ENCODE measurements around the gene TJP3. TPM values are rescaled to one million over a fixed set of nuclear protein-coding genes. Genes with fewer than 3 reads are reported as not detected.
A peak's percentile ranks its signal among the peaks of the same experiment; 100 is the strongest.

The TJP3 gene
- total RNA-seq, 1 donor from 2014 or later: 40.9 TPM

DNA sequence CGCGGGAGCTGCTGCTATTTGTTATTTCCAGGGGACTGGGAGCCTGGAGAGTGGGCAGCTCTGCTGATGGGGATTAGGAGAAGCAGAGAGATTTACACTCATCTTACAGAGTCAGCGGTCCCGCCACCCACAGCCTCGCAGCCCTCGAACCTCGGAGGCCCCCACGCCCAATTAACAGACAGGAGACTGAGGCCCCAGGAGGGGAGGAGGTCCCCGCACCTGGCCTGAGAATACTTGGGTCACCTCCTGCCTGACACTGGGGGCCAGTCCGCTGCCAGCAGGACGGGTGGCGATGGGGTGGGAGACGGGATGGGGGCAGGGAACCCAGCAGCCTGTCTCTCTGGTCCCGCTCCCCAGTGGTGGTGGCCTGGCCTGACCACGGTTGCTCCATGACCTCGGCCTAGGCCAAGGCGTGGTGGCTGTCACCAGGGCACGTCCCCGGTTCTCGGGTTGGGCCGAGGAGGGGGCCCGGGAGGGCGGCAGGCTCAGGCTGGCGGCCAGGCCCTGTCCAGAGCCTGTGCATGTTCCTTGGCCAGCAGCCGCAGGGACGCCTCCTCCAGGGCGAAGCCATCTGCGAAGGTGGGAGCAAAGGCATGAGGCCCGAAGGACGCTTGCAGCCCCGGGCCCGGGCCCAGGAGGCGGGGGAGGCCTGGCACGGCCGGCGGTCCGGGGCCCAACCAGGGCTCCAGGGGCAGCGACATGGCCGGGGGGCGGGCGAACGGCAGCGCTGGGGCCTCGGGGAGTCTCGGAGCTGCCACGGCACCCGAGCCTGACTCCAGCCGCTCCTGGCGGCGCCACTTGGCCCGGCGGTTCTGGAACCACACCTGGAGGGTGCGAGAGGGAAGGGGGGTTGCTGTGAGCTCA, 62.2 kb downstream of the TJP3 start:
- ATAC-seq: no peak

DNA sequence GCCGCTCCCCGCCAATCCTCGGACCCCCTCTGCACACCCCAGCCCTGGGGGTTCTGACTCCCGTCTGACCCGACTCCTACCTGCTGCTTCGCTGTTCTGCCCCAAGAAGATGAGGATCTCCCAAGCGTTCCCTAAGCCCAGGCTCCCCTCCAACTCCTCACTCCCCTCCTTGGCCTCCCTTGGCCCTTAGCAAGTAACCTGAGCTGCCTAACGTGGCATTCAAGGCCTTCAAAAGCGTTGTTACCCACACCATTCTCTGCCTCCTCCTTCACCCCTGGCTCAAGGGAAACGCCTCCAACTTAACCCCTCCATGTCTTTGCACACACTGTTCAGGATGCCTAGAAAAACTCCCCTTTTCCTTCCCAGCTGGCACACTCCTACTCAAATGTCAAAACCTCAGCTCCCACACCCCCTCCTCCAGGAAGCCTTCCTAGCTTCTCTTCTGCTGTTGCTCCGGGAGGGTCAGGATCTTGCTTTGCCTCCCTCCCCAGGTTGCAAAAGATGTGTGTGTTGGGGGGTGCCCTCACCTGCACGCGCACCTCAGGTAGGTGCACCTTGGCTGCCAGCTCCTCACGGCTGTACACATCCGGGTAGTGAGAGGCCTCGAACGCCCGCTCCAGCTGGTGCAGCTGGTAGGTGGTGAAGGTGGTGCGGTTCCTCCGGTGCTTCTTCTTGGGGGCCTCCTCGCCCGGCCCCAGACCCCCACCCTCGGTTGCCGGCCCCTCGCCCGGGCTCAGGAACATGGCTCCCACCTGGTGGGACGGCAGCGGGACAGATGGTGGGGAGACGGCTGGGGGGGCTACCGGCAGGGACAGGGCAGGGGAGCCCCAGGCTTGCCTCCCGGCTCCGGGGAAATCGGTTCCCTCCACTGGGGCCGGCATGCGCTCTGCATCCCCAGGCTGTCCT, 63.1 kb downstream of the TJP3 start:
- no peak for ATAC-seq

DNA sequence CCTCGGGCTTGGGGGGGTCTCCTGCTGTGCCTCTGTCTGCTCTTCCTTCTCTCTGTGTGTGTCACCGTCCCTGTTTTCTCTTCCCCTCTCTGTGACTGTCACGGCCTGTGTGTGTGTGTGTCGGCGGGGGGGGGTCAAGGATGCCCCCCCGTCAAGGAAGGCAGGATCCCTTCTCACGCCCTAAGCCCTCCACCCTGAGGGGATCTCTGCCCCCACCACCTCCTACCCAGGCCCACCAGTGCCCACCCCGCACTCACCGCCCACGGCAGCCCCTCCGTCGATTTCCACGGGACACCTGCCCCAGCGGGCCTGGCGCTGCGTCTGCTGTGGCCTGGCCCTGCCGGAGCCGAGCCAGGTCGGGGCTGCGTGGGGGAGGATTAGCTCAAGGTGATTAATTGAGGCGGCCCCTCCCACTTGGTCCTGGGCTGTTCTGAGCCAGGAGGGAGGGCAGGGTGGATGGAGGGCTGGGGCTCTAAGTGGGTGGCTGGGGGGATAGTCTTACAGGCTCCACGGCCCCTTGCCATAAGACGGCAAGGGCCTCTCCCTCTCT, 63.8 kb downstream of the TJP3 start, which contains the start of gene RAX2:
Gene RAX2, minus strand, starts transcription at position 323 of the 550 bp plus-strand sequence. CDS start 486 bp downstream, outside the sequence.
- ATAC-seq: no peak

DNA sequence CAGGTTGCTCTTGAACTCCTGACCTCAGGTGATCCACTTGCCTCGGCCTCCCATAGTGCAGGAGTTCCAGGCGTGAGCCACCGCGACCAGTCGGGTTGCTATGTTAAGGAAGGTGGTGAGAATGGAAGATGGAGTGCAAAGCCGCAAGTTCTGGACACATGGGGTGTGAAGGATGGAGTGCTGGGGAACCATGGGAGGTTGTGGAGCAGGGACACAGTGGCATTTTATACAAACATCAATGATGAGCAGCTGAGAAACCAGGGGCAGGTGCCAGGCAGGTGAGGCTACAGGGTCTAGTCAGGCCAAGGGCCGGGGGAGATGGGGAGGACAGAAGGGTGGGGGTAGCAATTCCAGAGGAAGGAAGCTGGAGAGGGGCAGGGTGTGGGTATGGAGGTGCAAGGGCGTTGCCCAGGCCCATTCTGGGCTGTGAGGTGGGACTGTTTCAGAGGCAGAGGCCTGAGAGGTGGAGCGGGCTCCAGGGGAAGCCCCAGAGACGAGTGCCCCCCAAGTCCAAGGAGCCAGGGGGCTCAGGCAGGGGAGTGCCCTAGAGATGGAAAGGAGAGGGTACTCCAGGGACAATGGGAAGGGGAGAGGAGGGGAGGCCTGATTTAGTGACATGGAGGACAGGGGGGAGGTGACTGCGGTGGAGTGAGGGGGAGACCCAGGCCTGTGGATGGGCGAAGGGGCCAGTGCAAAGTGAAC, 65.8 kb downstream of the TJP3 start:
- no peak for ATAC-seq

DNA sequence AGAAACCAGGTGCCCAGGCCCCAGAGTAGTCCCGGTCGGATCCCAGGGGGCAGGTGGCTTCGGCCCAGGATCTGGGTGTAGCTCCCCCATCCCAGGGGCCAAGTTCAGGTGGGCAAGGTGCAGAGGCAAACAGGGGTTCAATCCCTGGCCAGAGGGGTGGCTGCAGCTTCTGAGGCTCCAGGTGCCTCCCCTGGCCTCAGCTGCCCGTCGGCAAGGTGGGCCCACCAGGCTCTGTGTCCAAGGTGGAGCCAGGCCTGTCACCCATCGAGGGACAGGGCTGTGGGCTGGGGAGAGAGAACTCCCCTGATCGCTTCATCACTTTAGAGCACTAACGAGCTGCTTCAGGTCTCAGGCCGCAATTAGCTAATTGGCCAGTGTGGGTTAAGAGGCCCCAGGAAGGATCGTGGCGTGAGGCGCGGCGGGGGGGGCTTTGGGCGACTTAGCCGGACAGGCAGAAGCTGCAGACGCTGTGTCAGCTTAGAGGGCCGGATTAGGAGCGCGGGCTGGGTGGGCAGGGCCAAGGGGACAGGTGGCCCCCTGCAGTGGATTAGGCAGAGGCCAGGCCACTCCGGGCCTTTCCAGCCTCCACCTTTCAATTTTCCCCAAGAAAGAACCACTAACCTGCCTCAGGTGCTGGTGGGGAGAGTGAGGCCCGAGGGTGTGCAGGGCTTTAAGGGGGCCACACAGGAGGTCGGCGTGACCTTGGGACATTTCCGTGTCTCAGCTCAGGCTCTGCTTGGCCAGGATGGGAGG, 66.6 kb downstream of the TJP3 start:
- no peak for ATAC-seq

DNA sequence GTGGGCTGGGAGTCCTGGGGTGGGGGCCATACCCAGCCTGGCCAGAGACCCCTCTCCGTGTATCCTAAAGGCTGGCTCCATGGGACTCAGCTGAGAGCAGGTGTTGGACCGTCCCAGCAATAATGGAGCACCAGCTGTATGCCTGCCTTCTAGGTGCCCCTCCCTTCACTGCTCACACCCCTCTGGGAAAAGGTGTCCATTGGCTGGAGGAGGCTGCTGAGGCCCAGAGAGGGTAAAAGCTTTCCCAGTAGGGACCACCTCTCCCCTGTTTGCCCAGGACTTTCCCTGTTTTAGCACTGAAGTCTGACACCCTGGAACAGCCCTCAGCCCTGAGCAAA, 67.2 kb downstream of the TJP3 start:
- no peak for ATAC-seq

DNA sequence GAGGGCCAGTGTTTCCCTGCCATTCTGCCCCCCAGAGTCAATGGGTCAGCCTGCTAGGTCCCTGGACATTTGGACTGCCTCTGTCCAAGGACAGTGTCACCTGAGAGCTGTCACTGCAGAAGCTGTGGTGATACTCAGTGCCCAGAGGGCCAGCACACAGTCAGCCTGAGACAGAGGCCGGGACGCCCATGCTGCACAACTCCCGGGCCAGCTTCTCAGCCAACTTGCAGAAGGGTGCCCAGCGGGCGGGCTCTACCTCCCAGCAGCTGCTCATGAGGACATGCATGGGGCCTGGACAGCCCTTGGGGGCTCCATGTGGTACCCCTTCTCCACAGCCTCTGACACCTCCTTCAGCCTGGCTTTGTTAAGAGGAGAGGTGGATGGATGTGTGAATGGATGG, 67.6 kb downstream of the TJP3 start:
- no peak for ATAC-seq

DNA sequence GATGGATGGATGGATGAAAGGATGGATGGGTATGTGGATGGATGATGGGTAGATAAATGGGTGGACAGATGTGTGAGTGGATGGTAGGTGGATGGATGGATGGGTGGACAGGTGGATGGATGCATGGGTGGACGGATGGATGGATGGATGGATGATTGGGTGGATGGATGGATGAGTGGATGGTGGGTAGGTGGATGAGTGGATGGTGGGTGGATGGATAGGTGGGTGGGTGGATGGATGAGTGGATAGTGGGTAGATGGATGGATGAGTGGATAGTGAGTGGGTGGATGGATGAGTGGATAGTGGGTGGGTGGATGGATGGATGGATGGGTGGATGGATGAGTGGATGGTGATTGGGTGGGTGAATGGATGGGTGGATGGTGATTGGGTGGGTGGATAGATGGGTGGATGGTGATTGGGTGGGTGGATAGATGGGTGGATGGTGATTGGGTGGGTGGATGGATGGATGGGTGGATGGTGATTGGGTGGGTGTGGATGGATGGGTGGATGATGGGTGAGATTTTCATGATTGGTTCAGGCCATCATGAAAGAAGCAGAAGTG, 68.4 kb downstream of the TJP3 start:
- no peak for ATAC-seq

DNA sequence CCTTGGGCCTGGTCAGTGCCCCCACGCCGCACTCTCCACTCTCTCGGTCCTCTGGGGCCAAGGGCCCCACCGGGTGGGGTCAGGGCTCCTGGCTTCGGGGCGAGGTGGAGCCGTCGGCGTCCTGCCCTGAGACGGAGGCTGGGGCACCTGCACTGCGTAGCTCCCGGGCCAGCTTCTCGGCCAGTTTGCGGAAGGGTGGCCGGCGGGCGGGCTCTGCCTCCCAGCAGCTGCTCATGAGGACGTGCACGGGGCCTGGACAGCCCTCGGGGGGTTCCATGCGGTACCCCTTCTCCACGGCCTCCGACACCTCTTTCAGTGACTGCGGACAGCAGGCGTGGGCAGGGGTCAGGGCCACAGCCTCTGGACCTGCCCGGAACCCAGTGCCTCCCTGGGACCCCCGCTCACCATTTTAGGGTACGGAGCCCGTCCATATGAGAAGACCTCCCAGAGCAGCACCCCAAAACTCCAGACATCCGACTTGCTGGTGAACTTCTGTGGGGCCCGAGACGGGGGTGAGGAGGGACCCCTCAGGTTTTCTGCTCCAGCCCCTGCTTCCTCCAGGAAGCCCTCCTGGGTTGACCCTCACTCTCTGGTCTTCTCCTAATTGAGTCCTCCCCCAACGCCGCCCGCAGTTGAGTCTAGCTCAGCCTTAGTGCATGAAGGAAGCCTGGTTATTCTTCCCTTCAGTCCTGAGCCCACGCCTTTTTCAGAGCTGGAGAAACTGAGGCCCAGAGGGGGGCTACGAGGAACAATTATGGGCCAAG, 70.1 kb downstream of the TJP3 start:
- ATAC-seq: no peak

DNA sequence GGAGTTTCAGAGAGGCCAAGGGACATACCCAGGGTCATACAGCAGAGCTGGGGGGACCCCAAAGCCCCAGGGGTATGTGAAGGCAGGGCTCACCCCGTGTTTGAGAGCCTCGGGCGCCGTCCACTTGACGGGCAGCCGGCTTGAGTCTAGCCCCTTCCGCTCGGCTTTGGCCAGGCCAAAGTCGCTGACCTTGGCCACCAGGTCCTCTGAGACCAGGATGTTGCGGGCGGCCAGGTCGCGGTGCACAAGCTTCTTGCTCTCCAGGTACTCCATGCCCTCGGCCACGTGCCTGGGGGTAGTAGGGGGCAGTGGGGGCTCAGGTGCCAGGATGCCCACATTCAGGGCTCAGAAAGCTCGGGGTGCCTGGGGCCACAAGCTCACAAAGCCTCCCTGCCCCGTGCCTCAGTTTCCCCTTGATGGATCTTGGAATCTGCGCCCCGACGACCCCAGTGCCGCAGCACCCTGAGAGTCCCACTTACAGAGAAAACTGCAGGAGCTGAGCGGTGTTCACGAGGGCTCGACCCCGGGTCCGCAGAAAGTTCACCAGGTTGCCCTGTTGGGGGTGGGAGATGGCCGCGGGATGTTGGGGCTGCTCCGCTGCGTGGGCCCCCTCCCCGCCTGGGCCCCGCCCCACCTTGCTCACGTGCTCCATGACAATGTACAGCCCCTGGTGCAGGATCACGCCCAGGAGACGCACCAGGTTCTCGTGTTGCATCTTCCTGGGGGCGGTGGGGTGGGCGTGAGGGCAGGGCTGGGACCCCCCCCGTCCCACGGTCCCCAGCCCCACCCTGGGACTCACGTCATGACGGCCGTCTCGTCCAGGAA, 70.9 kb downstream of the TJP3 start:
- no peak for ATAC-seq

DNA sequence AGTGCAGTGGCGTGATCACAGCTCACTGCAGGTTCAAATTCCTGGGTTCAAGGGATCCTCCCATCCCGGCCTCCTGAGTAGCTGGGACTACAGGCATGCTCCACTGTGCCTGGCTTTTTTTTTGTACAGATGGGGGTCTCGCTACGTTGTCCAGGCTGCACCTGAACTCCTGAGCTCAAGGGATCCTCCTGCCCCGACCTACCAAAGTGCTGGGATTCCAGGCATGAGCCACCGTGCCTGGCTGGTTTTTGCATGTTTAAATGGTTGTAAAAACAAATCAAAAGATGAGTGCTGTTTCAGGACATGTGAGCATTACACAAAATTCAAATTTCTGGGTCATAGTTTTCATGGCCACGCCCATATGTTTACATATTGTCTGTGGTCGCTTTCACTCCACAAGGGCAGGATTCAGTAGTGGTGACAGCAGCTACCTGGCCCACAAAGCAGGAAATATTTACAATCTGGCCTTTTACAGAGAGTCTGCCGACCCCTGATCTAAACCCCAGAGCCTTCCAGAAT, 72.7 kb downstream of the TJP3 start:
- ATAC-seq: no peak

DNA sequence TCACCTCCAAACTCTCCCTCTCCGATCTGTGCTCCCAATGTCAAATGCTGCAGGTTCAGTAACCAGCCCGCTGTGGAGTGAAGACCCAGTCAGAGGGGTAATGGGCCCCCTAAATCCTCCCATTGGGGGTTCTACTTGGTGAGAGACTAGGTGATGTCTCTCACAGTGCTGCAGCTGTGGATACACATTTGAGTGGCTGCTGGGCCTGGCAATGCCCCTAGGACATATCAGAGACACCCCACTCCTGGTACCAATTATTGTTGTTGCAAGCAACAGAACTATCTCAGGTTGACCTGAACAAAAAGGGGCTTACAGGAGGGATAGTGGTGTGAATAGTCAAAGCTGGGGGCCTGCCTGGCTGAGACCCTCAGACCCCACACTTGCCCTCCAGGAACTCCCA, 73.4 kb downstream of the TJP3 start:
- ATAC-seq: no peak

DNA sequence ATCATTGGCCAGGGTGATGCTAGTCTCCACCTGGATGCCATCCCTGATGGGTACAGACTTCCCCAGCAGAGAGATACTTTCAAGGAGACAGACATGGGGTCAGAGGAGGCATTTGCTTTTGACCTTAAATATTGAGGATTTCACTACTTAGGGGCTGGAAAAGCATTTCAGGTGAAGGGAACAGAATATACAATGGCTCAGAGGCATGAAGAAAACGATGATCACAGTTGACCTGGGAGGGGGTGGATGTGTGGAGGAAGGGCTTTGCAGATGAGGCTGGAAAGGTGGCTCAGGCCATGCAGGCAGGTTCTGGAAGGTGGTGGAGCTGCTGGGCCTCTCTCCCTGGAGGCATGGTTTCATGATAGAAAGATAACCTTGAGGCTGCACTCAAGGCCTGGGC, 74.1 kb downstream of the TJP3 start:
- no peak for ATAC-seq

DNA sequence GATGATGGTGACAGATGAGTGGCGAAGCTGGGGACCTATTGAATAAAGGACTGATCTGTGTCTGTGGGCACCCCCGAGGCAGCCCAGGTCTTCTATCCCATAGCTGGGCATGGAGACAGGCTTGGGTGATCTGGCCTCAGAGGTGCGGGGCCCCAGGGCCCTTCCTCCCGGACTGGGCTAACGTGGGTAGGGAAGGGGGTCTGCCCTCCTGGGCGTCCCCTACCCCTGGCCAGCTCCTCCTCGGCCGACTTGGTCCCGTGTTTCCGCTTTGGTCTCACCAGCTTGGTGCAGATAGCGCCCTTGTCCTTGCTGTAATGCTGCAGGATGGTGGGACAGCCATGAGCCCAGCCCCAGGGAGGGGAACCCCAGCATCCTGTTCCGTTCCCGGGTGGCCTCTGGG, 74.7 kb downstream of the TJP3 start:
- no peak for ATAC-seq

DNA sequence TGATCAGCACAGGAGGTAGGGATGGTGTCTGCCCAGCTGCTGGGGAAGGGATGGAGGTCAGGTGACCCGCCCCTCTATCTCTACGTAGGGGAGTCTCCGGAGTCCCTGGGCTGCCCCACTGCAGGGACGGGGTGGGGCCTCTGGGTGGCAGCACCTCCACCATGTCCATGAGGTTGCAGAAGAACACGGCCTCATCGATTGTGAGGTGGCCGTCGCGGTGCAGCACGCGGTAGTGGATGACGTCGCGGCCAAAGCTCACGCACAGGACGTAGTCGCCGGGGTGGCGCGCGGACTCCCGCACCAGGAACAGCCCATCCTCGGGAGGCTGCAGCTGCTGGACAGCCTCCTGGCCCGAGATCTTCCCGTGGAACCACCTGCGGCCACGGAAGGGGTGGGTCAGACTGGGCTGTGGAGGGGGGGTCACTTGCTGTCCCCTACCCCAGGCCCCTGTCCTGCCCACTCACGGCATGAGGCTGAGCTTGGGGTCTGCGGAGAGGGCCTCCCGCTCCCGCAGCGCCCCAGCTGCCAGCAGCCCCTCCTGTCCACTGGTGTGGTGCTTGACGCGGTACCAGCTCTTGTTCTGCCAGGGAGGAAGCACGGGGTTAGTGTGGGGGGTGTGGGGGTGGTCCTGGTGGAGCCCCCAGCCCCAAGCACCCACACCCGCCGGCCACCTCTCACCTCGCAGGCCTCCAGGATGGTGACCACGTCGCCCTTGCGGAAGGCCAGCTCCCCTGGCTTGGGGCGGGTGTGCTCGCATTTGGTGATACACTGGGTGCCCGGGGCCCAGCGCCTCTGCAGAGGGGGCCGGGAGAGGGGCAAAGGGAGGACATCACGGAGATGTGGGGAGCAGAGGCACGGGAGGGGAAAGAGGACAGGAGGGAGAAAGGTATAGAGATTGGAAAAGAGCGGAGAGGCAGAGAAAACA, 75.7 kb downstream of the TJP3 start:
- peak; percentile 19 for ATAC-seq

DNA sequence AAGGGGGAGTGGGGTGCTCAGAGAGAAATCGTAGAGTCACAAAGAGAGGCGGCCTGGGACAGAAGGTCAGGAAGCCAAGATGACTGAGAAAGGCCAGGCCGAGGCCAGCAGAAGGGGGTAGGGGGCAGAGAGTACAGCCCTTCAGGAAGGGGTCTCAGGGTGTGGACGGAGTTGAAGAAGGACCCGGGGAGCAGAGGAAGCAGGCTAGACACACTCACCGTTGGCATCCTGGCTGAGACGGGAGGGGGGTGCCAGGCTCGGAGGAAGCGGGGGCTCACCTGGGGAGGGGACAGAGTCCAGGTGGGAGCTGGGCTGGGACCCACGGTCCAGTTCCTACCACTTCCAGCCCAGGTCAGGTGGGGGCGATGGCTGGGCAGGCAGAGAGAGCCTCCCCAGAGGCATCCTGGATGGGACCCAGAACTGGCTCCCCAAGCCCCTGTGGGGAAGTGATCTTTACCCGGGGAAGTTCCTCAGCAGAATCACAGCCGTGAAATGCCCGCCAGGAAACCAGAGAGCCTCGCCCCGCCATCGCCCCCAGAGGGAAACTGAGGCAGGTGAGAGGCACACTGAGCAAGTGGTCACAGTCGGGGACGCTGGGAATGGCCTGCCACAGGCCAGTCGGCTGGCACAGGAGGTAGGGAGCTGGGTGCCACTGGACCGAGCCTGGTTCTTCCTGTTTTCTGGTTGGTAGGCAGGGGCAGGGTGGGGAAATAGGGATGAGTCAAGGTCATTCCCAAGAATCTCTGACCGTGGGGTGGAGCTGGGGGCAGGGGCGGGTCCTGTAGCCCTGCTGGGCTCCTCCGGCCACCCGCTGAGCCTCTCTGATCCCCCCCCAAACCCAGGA, 76.6 kb downstream of the TJP3 start:
- ATAC-seq: no peak

DNA sequence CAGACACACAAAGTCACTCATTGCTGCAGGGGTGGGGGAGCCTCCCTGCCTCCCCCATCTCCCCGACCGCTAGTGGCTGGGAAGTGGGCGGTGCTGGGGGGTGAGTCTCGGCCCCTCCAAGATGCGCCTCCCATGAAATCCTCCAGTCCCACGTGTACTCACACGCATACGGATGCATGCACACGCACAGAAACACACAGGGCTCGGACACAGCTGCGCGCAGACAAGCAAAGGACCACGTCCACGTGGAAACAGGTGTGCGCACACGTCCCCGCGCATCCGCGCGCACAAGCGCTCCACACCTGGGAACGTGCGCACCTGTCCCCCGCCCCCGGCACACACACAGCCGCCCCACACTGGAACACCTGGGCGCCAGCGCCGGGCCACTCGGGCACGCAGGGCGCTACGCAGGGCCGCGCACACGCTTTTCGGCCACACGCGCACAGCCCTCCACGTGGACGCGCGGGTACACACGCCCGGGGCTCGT, 77.3 kb downstream of the TJP3 start:
- ATAC-seq: peak; percentile 14
